Osteoblast (primary cell): ENCODE data around the gene STAT4. TPM values are rescaled to one million over a fixed set of nuclear protein-coding genes. Genes with fewer than 3 reads are reported as not detected.

Experiments
- DNase-seq: peaks from one replicate; pipeline ENCODE4 v3.0.0; 2011; ENCODE audit warnings: low spot score, mixed read lengths; ENCODE audit not compliant: insufficient read length; ENCODE audit errors: missing footprints
- H2AFZ ChIP-seq: 2 replicates; pipeline ENCODE4 v1.6.0; 2011; ENCODE audit warnings: mild to moderate bottlenecking, low read length
- H3K27ac ChIP-seq: 2 replicates; pipeline ENCODE4 v1.5.1; 2011; ENCODE audit warnings: mild to moderate bottlenecking, low read depth, low read length, moderate library complexity
- H3K27me3 ChIP-seq: 2 replicates; pipeline ENCODE4 v1.6.0; 2012; ENCODE audit warnings: mild to moderate bottlenecking, control low read depth, inconsistent platforms, low read length, moderate library complexity; ENCODE audit not compliant: insufficient read depth
- H3K36me3 ChIP-seq: 2 replicates; pipeline ENCODE4 v1.5.1; 2011; ENCODE audit warnings: mild to moderate bottlenecking, low read length, control low read depth, moderate library complexity; ENCODE audit not compliant: insufficient read depth
- H3K4me1 ChIP-seq: 2 replicates; pipeline ENCODE4 v1.5.1; 2011; ENCODE audit warnings: mild to moderate bottlenecking, low read length, control low read depth, moderate library complexity; ENCODE audit not compliant: insufficient read depth
- H3K4me2 ChIP-seq: 2 replicates; pipeline ENCODE4 v1.6.0; 2011; ENCODE audit warnings: mild to moderate bottlenecking, low read length; ENCODE audit not compliant: insufficient read depth
- H3K4me3 ChIP-seq: fragments of 200-600 bp; sonication (generic); 3 replicates; pipeline ENCODE4 v1.5.1; 2012; ENCODE audit warnings: mild to moderate bottlenecking, low read length, inconsistent platforms; ENCODE audit not compliant: insufficient read depth
- H3K79me2 ChIP-seq: 2 replicates; pipeline ENCODE4 v1.6.0; 2012; ENCODE audit warnings: mild to moderate bottlenecking, low read length, control low read depth, inconsistent platforms; ENCODE audit not compliant: insufficient read depth
- H3K9me3 ChIP-seq: 2 replicates; pipeline ENCODE4 v1.5.1; 2011; ENCODE audit warnings: low read depth, low read length, control low read depth
- H4K20me1 ChIP-seq: 2 replicates; pipeline ENCODE4 v1.6.0; 2012; ENCODE audit warnings: mild to moderate bottlenecking, low read length, control low read depth; ENCODE audit not compliant: insufficient read depth
- CTCF ChIP-seq: IDR thresholded peaks from 2 replicates; pipeline ENCODE4 v1.5.1; 2011; ENCODE audit warnings: mild to moderate bottlenecking, low read depth, low read length, moderate library complexity; ENCODE audit errors: extremely low read depth
- total RNA-seq: library from RNA; depleted of rRNA; stranded (reverse); fragments of >200 nt; gene quantifications from 2 replicates; pipeline ENCODE4 v1.2.3, GENCODE V29; 2012

The STAT4 gene
- total RNA-seq, 1 donor: 16.6 TPM

DNA sequence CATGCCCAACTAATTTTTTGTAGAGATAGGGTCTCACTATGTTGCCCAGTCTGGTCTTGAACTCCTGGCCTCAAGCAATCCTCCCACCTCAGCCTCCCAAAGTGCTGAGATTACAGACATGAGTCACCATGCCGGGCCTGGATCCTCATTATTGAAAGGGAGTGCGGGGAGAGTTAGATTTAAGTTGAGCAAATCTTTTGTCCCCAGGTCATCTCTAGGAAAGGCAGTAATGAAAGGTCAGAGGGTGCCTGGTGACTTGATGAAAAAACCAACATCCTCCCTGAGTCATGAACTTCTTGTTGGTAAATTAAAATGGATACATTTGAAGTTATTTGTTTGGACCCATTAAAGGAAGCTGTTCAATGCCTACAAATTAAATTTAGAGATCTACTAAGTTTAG lies 25.1 kb downstream of the STAT4 start:
- no peak for TF ChIP-seq CTCF
- Histone ChIP-seq H3K79me2 (no peaks in the 10 kb centered on the region), H3K4me1 (no peaks in the 10 kb centered on the region), H3K27me3 (no peaks in the 10 kb centered on the region), H3K4me2 (no peak overlapping the region), H3K4me3 (no peak overlapping the region), H3K27ac (no peak overlapping the region), H3K9me3 (no peaks in the 10 kb centered on the region), H2AFZ (no peak overlapping the region), H4K20me1 (no peaks in the 10 kb centered on the region), H3K36me3 (no peaks in the 10 kb centered on the region)
- DNase-seq: no peak

- Histone ChIP-seq H3K27ac (no peak overlapping the region), H3K9me3 (no peaks in the 10 kb centered on the region), H3K79me2 (no peaks in the 10 kb centered on the region), H3K36me3 (no peaks in the 10 kb centered on the region), H3K27me3 (no peaks in the 10 kb centered on the region), H3K4me1 (no peaks in the 10 kb centered on the region), H2AFZ (no peak overlapping the region), H4K20me1 (no peaks in the 10 kb centered on the region), H3K4me3 (no peak overlapping the region), H3K4me2 (no peak overlapping the region)
- DNase-seq: no peak
- no peak for TF ChIP-seq CTCF
Observed at GRCh38 chr2:191122638-191123294, 28.0 kb downstream of the STAT4 start.

GRCh38 chr2:191117341-191117740 lies 33.5 kb downstream of the STAT4 start:
- no peak overlapping the region for H3K4me2 ChIP-seq
- DNase-seq: no peak

GRCh38 chr2:191115804-191116203 lies 35.0 kb downstream of the STAT4 start:
- peaks cover 11% of the 10 kb centered on the region for H3K4me1 ChIP-seq
- H3K4me3 ChIP-seq: no peak overlapping the region
- no peak overlapping the region for H3K27ac ChIP-seq
- H3K79me2 ChIP-seq: no peaks in the 10 kb centered on the region
- H4K20me1 ChIP-seq: no peaks in the 10 kb centered on the region
- H3K36me3 ChIP-seq: no peaks in the 10 kb centered on the region
- no peak overlapping the region for H3K4me2 ChIP-seq
- TF ChIP-seq CTCF: no peak
- no peaks in the 10 kb centered on the region for H3K9me3 ChIP-seq
- no peaks in the 10 kb centered on the region for H3K27me3 ChIP-seq
- DNase-seq: no peak
- H2AFZ ChIP-seq: no peak overlapping the region

More at GRCh38 chr2:191117341-191117740, 33.5 kb downstream of the STAT4 start:
- H4K20me1 ChIP-seq: no peaks in the 10 kb centered on the region
- TF ChIP-seq CTCF: no peak
- H3K36me3 ChIP-seq: no peaks in the 10 kb centered on the region
- H3K27ac ChIP-seq: no peak overlapping the region
- H3K27me3 ChIP-seq: no peaks in the 10 kb centered on the region
- H2AFZ ChIP-seq: no peak overlapping the region
- no peaks in the 10 kb centered on the region for H3K79me2 ChIP-seq
- peaks cover 11% of the 10 kb centered on the region for H3K4me1 ChIP-seq
- no peaks in the 10 kb centered on the region for H3K9me3 ChIP-seq
- H3K4me3 ChIP-seq: no peak overlapping the region
